Hepatocyte (in vitro differentiated cells): ENCODE measurements around the gene AMPD3. TPM values are rescaled to one million over a fixed set of nuclear protein-coding genes. Genes with fewer than 3 reads are reported as not detected.
"Not testable (repeated sequence)": the region's sequence is repeated elsewhere in the genome, so short reads cannot be mapped to it uniquely, and the experiment has no call there.

ENCODE experiments used
- DNase-seq: peaks from one replicate; pipeline ENCODE4 v3.0.0-alpha.2; 2016; ENCODE audit warnings: low spot score
- H2AFZ ChIP-seq: fragments of 200-600 bp; sonication (generic); 2 replicates; pipeline ENCODE4 v1.6.0; 2016; ENCODE audit warnings: antibody characterized with exemption, mild to moderate bottlenecking
- H3K27ac ChIP-seq: fragments of 200-600 bp; sonication (generic); 2 replicates; pipeline ENCODE4 v1.5.1; 2016; ENCODE audit warnings: mild to moderate bottlenecking
- H3K27me3 ChIP-seq: fragments of 200-600 bp; sonication (generic); 2 replicates; pipeline ENCODE4 v1.6.1; 2016
- H3K36me3 ChIP-seq: fragments of 200-600 bp; sonication (generic); replicated peaks from 2 replicates; pipeline ENCODE4 v1.5.1; 2016; ENCODE audit warnings: low read depth; ENCODE audit not compliant: insufficient read depth
- H3K4me1 ChIP-seq: fragments of 200-600 bp; sonication (generic); 2 replicates; pipeline ENCODE4 v1.5.1; 2016; ENCODE audit warnings: mild to moderate bottlenecking, moderate library complexity; ENCODE audit not compliant: insufficient read depth
- H3K4me2 ChIP-seq: fragments of 200-600 bp; sonication (generic); 2 replicates; pipeline ENCODE4 v1.6.0; 2016
- H3K4me3 ChIP-seq: fragments of 200-600 bp; sonication (generic); 2 replicates; pipeline ENCODE4 v1.5.1; 2016; ENCODE audit warnings: mild to moderate bottlenecking
- H3K79me2 ChIP-seq: fragments of 200-600 bp; sonication (generic); 2 replicates; pipeline ENCODE4 v1.6.0; 2017; ENCODE audit warnings: mild to moderate bottlenecking
- H3K9me2 ChIP-seq: fragments of 200-600 bp; sonication (generic); replicated peaks from 2 replicates; pipeline ENCODE4 v1.6.0; 2017; ENCODE audit warnings: mild to moderate bottlenecking; ENCODE audit not compliant: insufficient read depth
- H3K9me3 ChIP-seq: fragments of 200-600 bp; sonication (generic); 2 replicates; pipeline ENCODE4 v1.5.1; 2016; ENCODE audit warnings: low read depth, mild to moderate bottlenecking
- H4K20me1 ChIP-seq: fragments of 200-600 bp; sonication (generic); 2 replicates; pipeline ENCODE4 v1.6.0; 2016; ENCODE audit warnings: mild to moderate bottlenecking; ENCODE audit not compliant: insufficient read depth, poor library complexity, severe bottlenecking
- CTCF ChIP-seq: fragments of 200-600 bp; sonication (generic); IDR thresholded peaks from 2 replicates; pipeline ENCODE4 v1.5.1; 2016; ENCODE audit warnings: antibody characterized with exemption, mild to moderate bottlenecking; ENCODE audit not compliant: poor library complexity
- EZH2 ChIP-seq: fragments of 200-600 bp; sonication (generic); IDR thresholded peaks from 2 replicates; pipeline ENCODE4 v1.6.1; 2016; ENCODE audit warnings: antibody characterized with exemption, mild to moderate bottlenecking, borderline replicate concordance
- EZH2phosphoT487 ChIP-seq: fragments of 200-600 bp; sonication (generic); IDR thresholded peaks from one replicate; pipeline ENCODE4 v1.6.1; 2018; ENCODE audit warnings: antibody characterized with exemption, mild to moderate bottlenecking, low read depth, moderate library complexity; ENCODE audit not compliant: unreplicated experiment, severe bottlenecking
- WGBS: methylation state at CpG from one replicate; pipeline ENCODE4 v1.1.6; 2016; ENCODE audit warnings: low lambda C conversion rate; ENCODE audit errors: missing lambda C conversion rate; 5-methylcytosine and 5-hydroxymethylcytosine counted together
- polyA plus RNA-seq: library from polyadenylated mRNA; unstranded; fragments of >200 nt; fragmentation: Nextera tagmentation; extraction: Ambion mirVana; gene quantifications from 2 replicates; pipeline ENCODE4 v1.2.1, GENCODE V29; 2016
- total RNA-seq: library from RNA; depleted of rRNA; stranded (reverse); fragments of >200 nt; gene quantifications from 2 replicates; pipeline ENCODE4 v1.2.3, GENCODE V29; 2014

AMPD3 gene
- total and polyA plus RNA-seq, 2 experiments from 2014 or later, result 1.8 to 4.1 TPM

GRCh38 chr11:10432493-10432892, 22.6 kb upstream of the AMPD3 start:
- no peak overlapping the region for H3K4me3 ChIP-seq
- H3K9me3 ChIP-seq, result no peaks in the 10 kb centered on the region
- no peak overlapping the region for H3K4me2 ChIP-seq
- no peak for DNase-seq
- H3K79me2 ChIP-seq, result no peaks in the 10 kb centered on the region
- no peak for TF ChIP-seq EZH2
- TF ChIP-seq EZH2phosphoT487, result no peak
- TF ChIP-seq CTCF, result no peak
- H3K27ac ChIP-seq, result no peak overlapping the region
- H3K27me3 ChIP-seq, result no peaks in the 10 kb centered on the region
- no peaks in the 10 kb centered on the region for H3K9me2 ChIP-seq
- no peaks in the 10 kb centered on the region for H4K20me1 ChIP-seq
- H3K36me3 ChIP-seq, result no peaks in the 10 kb centered on the region
- H2AFZ ChIP-seq, result no peak overlapping the region
- H3K4me1 ChIP-seq, result no peaks in the 10 kb centered on the region
- 70% methylated on average over 1 of the region's 1 CpG for WGBS

DNA sequence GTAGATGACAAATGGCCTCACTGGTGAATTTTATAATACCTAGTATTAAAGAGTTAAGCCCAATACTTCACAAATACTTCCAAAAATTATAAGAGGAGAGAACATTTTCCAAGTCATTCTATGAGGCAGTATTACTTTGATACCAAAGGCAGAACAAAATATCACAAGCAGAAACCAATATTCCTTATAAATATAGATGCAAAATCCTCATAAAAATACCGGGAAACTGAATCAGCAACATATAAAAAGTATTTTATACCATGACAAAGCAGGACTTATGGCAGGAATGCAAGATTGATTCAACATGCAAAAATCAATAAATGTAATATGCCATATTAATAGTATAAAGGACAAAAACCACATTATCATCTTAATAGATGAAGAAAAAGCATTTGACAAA, 22.1 kb upstream of the AMPD3 start:
- Histone ChIP-seq H3K27ac (no peak overlapping the region), H3K9me2 (no peaks in the 10 kb centered on the region), H3K4me3 (no peak overlapping the region), H3K79me2 (no peaks in the 10 kb centered on the region), H3K9me3 (no peaks in the 10 kb centered on the region), H2AFZ (no peak overlapping the region), H3K4me2 (no peak overlapping the region), H3K27me3 (no peaks in the 10 kb centered on the region), H4K20me1 (no peaks in the 10 kb centered on the region), H3K4me1 (no peaks in the 10 kb centered on the region), H3K36me3 (no peaks in the 10 kb centered on the region)
- 94% methylated on average over 1 of the region's 1 CpG for WGBS
- DNase-seq, result no peak
- TF ChIP-seq CTCF, result no peak
- no peak for TF ChIP-seq EZH2
- no peak for TF ChIP-seq EZH2phosphoT487

DNA sequence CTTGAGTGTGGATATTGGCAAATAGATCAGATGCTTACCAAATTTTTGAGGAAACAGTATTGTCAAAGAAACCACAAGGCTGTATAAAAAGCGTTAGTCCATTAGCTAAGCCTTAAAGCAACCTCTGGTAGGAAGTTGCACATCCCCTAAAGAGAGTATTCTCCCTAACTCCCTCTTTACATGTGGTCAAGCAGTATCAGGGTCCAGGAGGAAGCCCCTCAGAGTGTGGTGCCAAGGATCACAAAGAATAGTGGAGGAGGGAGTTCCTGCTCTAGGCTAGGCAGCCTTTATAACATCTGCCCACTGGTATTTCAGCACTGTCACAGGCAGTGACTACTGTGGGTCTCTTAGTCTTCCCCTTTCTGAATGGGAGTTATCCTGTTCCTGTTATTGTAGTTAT, 18.8 kb upstream of the AMPD3 start:
- 81% methylated on average over 1 of the region's 1 CpG for WGBS
- no peaks in the 10 kb centered on the region for H4K20me1 ChIP-seq
- DNase-seq, result no peak
- no peaks in the 10 kb centered on the region for H3K36me3 ChIP-seq
- H3K4me3 ChIP-seq, result no peak overlapping the region
- no peaks in the 10 kb centered on the region for H3K4me1 ChIP-seq
- no peaks in the 10 kb centered on the region for H3K9me2 ChIP-seq
- H3K79me2 ChIP-seq, result no peaks in the 10 kb centered on the region
- no peak overlapping the region for H3K4me2 ChIP-seq
- no peak overlapping the region for H2AFZ ChIP-seq
- no peak overlapping the region for H3K27ac ChIP-seq
- TF ChIP-seq CTCF (no peak), EZH2phosphoT487 (no peak), EZH2 (no peak)
- no peaks in the 10 kb centered on the region for H3K9me3 ChIP-seq
- no peaks in the 10 kb centered on the region for H3K27me3 ChIP-seq

DNA sequence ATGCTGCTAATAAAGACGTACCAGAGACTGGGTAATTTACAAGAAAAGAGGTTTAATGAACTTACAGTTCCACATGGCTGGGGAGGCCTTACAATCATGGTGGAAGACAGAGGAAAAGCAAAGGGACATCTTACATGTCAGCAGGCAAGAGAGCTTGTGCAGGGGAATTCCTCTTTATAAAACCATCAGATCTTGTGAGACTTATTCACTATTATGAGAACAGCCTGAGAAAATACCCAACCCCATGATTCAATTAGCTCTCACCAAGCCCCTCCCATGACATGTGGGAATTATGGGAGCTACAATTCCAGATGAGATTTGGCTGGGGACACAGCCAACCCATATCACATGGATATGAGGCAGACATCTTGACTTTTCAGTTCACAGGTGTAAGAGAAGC, 18.4 kb upstream of the AMPD3 start:
- not testable (repeated sequence) for H3K4me3 ChIP-seq, H3K27ac ChIP-seq, H3K9me2 ChIP-seq, DNase-seq, H3K36me3 ChIP-seq, H3K9me3 ChIP-seq, H3K27me3 ChIP-seq, H2AFZ ChIP-seq, H3K4me2 ChIP-seq, H3K79me2 ChIP-seq, H4K20me1 ChIP-seq, H3K4me1 ChIP-seq
- 82% methylated on average over 1 of the region's 1 CpG for WGBS
